Measurements from ENCODE around the gene SOX13.

- TF ChIP-seq CTCF (IDR thresholded peaks at IDR 0.05) (no peak), EZH2phosphoT487 (IDR thresholded peaks at IDR 0.05) (no peak)
Measured at GRCh38 chr1:204114606-204115005, 41.7 kb downstream of the SOX13 start.

Data from neural progenitor cell (in vitro differentiated cells).